ENCODE data around the gene CBX2.
A peak's percentile ranks its signal among the peaks of the same experiment; 100 is the strongest.

Gene CBX2

GRCh38 chr17:79785900-79786810 lies 8.2 kb downstream of the CBX2 start:
- H3K4me1 ChIP-seq (ENCODE audit: control insufficient read depth in 1 of 2, insufficient read depth in 1 of 2, low read depth in 1 of 2, low read length in 1 of 2): peaks cover 11 to 24% of the 10 kb centered on the region in 2 experiments
- no peak for TF ChIP-seq CTCF (IDR thresholded peaks at IDR 0.05)
- no peak overlapping the region for H3K27ac ChIP-seq
- H3K27me3 ChIP-seq: peaks cover 96% of the 10 kb centered on the region
- H3K36me3 ChIP-seq: no peaks in the 10 kb centered on the region
- no peaks in the 10 kb centered on the region for H3K9me3 ChIP-seq
- no peak overlapping the region for H3K4me3 ChIP-seq (ENCODE audit: low read depth in 1 of 2, low read length in 1 of 2)

DNA sequence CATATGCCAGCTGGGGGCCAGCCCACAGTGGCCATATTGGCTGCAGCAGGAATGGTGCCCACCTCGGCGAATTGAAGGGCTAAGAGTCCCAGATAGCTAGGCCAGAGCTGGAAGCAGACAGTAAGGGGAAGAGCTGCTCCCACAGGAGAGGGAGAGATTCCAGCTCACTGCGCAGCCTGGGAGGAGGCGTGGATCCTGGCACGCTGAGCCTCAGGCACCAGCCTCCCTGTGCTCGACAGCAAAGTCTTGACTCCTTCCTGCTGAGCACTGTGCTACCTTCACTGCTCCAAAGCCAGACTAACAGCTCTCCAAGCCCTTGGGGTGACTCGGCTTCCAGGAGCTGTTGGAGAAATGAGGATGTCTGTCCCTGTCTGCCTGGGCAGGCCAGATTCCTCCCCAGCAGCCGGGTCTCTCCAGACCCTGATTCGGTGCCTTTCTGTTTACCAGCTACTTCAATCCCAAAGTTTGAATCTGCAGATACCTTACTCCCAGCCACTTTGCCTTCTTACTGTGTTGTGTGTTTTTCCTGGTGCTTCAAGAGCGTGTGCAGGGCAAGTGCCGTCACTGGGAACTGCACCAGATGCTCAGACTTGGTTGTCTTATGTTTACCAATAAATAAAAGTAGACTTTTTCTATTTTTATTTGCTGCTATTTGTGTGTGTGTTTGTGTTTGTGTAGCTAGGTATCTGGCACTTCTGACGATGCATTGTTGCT lies 9.1 kb downstream of the CBX2 start:
- Histone ChIP-seq H3K27me3 (peaks cover 96% of the 10 kb centered on the region), H3K36me3 (no peaks in the 10 kb centered on the region), H3K4me1 (ENCODE audit: control insufficient read depth in 1 of 2, insufficient read depth in 1 of 2, low read depth in 1 of 2, low read length in 1 of 2) (peaks cover 5 to 19% of the 10 kb centered on the region in 2 experiments), H3K9me3 (no peaks in the 10 kb centered on the region), H3K4me3 (ENCODE audit: low read depth in 1 of 2, low read length in 1 of 2) (no peak overlapping the region), H3K27ac (no peak overlapping the region)
- no peak for TF ChIP-seq CTCF (IDR thresholded peaks at IDR 0.05)

DNA sequence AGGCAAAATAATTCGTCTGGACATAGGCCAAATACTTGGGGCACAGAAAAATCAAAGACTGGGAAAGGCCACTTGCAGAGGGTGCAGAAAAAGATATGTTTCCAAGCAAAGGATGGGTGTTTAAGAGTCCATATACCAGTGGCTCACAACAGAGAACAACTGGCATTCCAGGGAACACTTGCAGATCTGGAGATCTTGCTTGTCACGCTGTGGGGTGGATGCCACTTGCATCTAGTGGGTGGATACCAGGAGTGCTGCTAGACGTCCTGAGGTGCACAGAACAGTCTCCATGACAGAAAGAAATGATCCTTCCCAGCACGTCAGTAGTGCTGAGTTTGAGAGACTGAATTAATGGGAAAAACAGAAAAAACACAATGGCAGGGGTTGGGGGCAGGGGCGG lies 10.5 kb downstream of the CBX2 start:
- Histone ChIP-seq H3K9me3 (no peaks in the 10 kb centered on the region), H3K27ac (no peak overlapping the region), H3K27me3 (peaks cover 96% of the 10 kb centered on the region), H3K4me1 (ENCODE audit: control insufficient read depth in 1 of 2, insufficient read depth in 1 of 2, low read depth in 1 of 2, low read length in 1 of 2) (peaks cover 5 to 19% of the 10 kb centered on the region in 2 experiments), H3K4me3 (ENCODE audit: low read depth in 1 of 2, low read length in 1 of 2) (no peak overlapping the region), H3K36me3 (no peaks in the 10 kb centered on the region)
- TF ChIP-seq CTCF (IDR thresholded peaks at IDR 0.05): no peak

- H3K27me3 ChIP-seq: peaks cover 98% of the 10 kb centered on the region
- peak overlapping the region in 1 of 2 experiments; percentile 19 for H3K4me3 ChIP-seq (ENCODE audit: low read depth in 1 of 2, low read length in 1 of 2)
- no peaks in the 10 kb centered on the region for H3K36me3 ChIP-seq
- no peak for TF ChIP-seq CTCF (IDR thresholded peaks at IDR 0.05)
- no peak overlapping the region for H3K27ac ChIP-seq
- H3K4me1 ChIP-seq (ENCODE audit: control insufficient read depth in 1 of 2, insufficient read depth in 1 of 2, low read depth in 1 of 2, low read length in 1 of 2): peaks cover 5 to 19% of the 10 kb centered on the region in 2 experiments
- no peaks in the 10 kb centered on the region for H3K9me3 ChIP-seq
Measured at GRCh38 chr17:79788989-79789942, 11.3 kb downstream of the CBX2 start.
